Measurements from ENCODE around the gene NEK11. TPM values are rescaled to one million over a fixed set of nuclear protein-coding genes. Genes with fewer than 3 reads are reported as not detected.
A peak's percentile ranks its signal among the peaks of the same experiment; 100 is the strongest.

Gene NEK11
- total RNA-seq, 1 donor = 15.3 TPM

DNA sequence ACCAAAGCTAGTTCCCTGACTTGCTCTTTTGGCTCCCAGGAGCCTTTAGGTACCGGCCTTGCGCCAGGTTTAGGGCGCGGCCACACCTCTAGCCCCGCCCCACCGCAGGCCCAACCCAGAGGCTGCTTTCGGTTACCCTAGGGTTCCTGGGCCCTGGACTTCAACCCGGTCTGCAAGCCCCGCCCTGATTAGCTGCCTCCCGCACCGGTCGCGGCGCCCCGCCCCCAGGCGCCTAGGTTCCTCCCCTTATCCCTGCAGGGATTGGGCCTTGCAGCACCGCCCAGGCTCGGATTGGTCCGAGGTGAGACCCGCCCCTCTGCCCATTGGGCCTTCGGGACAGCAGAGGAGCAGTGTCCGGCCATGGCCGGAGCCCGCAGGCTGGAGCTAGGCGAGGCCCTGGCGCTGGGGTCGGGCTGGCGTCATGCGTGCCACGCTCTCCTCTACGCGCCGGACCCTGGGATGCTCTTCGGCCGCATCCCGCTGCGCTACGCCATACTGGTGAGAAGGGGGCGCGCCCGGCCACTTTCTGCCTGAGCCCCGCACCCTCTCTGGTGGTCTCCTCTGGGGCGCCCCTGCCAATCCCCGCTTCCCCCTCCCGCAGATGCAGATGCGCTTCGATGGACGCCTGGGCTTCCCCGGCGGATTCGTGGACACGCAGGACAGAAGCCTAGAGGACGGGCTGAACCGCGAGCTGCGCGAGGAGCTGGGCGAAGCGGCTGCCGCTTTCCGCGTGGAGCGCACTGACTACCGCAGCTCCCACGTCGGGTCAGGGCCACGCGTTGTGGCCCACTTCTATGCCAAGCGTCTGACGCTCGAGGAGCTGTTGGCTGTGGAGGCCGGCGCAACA, 355.0 kb downstream of the NEK11 start, which contains the start of gene NUDT16:
TSS of gene NUDT16 (plus strand) at position 330 of the 847 bp plus-strand sequence. CDS start at position 361, 31 bp downstream.
- peak; percentile 98 for DNase-seq (ENCODE audit: low read depth)
- no peak for TF ChIP-seq CTCF (IDR thresholded peaks at IDR 0.05; ENCODE audit: insufficient read depth, low read length)
- peak within 1 kb of the TSS; percentile 90 for H3K4me3 ChIP-seq (ENCODE audit: low read depth, low read length)

DNA sequence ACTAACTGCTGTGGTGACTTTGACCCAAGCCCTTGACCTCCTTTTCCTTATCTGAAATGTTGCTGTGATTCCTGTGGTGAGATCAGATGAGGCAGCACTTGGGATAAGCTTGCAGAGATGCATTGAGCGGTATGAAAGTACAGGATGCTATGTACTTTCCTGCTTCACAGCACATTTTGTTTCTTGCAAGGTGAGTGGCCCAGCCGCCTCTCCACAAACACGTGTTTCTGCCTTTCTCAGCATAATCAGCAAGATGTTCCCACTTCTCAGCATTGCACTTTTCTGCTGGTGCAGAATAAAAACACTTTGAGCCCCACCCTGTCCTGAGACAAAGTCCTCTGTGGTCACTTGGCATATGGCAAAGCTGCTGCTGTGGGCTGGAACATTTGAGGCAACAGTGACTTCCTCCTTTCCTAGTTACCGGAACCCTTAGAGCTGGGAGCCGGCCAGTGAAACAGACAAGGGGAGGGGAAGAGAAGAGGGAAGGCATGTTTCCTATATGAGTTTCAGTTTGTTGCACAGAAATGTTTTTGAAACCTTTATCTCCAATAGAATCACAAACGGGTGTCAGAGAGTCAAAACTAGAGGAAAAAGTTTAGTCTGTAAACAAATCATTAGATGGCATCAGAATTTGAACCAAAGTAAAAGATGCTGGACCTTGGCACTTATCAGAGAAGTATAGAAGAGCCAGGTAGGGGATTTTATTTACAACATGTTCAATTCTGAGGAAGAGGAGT, 359.9 kb downstream of the NEK11 start:
- no peak overlapping the region for H3K4me3 ChIP-seq (ENCODE audit: low read depth, low read length)
- DNase-seq (ENCODE audit: low read depth) = no peak
- TF ChIP-seq CTCF (IDR thresholded peaks at IDR 0.05; ENCODE audit: insufficient read depth, low read length) = no peak

- DNase-seq (ENCODE audit: low read depth) = no peak
- H3K4me3 ChIP-seq (ENCODE audit: low read depth, low read length) = no peak overlapping the region
- no peak for TF ChIP-seq CTCF (IDR thresholded peaks at IDR 0.05; ENCODE audit: insufficient read depth, low read length)
Observed at GRCh38 chr3:131387796-131388489, 361.3 kb downstream of the NEK11 start.

DNA sequence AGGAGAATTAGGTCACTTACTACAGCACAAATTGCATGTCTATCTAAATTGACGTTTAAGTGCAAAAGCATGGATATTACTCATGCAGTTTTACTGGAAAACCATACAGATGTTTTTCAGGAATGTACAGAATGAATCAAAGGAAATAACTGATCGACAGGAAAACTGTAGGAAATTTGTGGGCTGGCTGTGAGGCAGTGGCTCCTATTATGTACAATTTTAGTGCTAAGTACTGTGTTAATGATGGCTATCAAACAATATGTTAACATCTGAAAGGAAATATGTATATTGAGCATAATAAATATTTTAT, 361.8 kb downstream of the NEK11 start:
- DNase-seq (ENCODE audit: low read depth) = peak; percentile 44
- H3K4me3 ChIP-seq (ENCODE audit: low read depth, low read length) = no peak overlapping the region
- no peak for TF ChIP-seq CTCF (IDR thresholded peaks at IDR 0.05; ENCODE audit: insufficient read depth, low read length)

GRCh38 chr3:131390331-131390730, 363.7 kb downstream of the NEK11 start:
- no peak for DNase-seq (ENCODE audit: low read depth)
- no peak for TF ChIP-seq CTCF (IDR thresholded peaks at IDR 0.05; ENCODE audit: insufficient read depth, low read length)
- no peak overlapping the region for H3K4me3 ChIP-seq (ENCODE audit: low read depth, low read length)

- TF ChIP-seq CTCF (IDR thresholded peaks at IDR 0.05; ENCODE audit: insufficient read depth, low read length) = no peak
- DNase-seq (ENCODE audit: low read depth) = peak; percentile 41
- no peak overlapping the region for H3K4me3 ChIP-seq (ENCODE audit: low read depth, low read length)
Observed at GRCh38 chr3:131393051-131393450, 366.4 kb downstream of the NEK11 start.
